KMS-11 (cell line): Measurements from ENCODE around the gene SMIM44.

Experiments used
- H2AFZ ChIP-seq: fragments of 200-600 bp; sonication (generic); 2 replicates; pipeline ENCODE4 v1.6.1; 2016; ENCODE audit warnings: antibody characterized with exemption, mixed run types, low read depth
- H3K27ac ChIP-seq: fragments of 200-600 bp; sonication (generic); 2 replicates; pipeline ENCODE4 v1.6.1; 2016; ENCODE audit warnings: mild to moderate bottlenecking, mixed run types
- H3K27me3 ChIP-seq: fragments of 200-600 bp; sonication (generic); 2 replicates; pipeline ENCODE4 v1.6.1; 2017; ENCODE audit warnings: mild to moderate bottlenecking, low read depth, mixed run types, moderate library complexity; ENCODE audit not compliant: insufficient read depth
- H3K36me3 ChIP-seq: fragments of 200-600 bp; sonication (generic); 2 replicates; pipeline ENCODE4 v1.6.1; 2017; ENCODE audit warnings: mild to moderate bottlenecking, mixed run types; ENCODE audit not compliant: insufficient read depth
- H3K4me1 ChIP-seq: fragments of 200-600 bp; sonication (generic); 2 replicates; pipeline ENCODE4 v1.6.1; 2016; ENCODE audit warnings: mild to moderate bottlenecking, low read depth, mixed run types; ENCODE audit not compliant: poor library complexity, severe bottlenecking
- H3K4me2 ChIP-seq: fragments of 200-600 bp; sonication (generic); 2 replicates; pipeline ENCODE4 v1.7.0; 2016; ENCODE audit warnings: mild to moderate bottlenecking, mixed run types
- H3K4me3 ChIP-seq: fragments of 200-600 bp; sonication (generic); IDR thresholded peaks from 2 replicates; pipeline ENCODE4 v1.6.1; 2017; ENCODE audit warnings: low read depth, low read length, mixed read lengths; ENCODE audit not compliant: insufficient read depth
- H3K79me2 ChIP-seq: fragments of 200-600 bp; sonication (generic); 2 replicates; pipeline ENCODE4 v1.6.1; 2016; ENCODE audit warnings: low read depth, mixed run types; ENCODE audit not compliant: insufficient read depth
- H3K9ac ChIP-seq: fragments of 200-600 bp; sonication (generic); 2 replicates; pipeline ENCODE4 v1.6.1; 2016; ENCODE audit warnings: mild to moderate bottlenecking, mixed run types
- H4K20me1 ChIP-seq: fragments of 200-600 bp; sonication (generic); 2 replicates; pipeline ENCODE4 v1.6.1; 2016; ENCODE audit warnings: mild to moderate bottlenecking, mixed run types; ENCODE audit not compliant: insufficient read depth
- TF ChIP-seq, protein P1 (sequence below): fragments of 200-600 bp; sonication (generic); conservative IDR thresholded peaks from 2 replicates; pipeline ENCODE4 v1.6.1; 2017; ENCODE audit warnings: low read depth, mild to moderate bottlenecking, antibody characterized with exemption, low read length, moderate library complexity, mixed read lengths

The SMIM44 gene

DNA sequence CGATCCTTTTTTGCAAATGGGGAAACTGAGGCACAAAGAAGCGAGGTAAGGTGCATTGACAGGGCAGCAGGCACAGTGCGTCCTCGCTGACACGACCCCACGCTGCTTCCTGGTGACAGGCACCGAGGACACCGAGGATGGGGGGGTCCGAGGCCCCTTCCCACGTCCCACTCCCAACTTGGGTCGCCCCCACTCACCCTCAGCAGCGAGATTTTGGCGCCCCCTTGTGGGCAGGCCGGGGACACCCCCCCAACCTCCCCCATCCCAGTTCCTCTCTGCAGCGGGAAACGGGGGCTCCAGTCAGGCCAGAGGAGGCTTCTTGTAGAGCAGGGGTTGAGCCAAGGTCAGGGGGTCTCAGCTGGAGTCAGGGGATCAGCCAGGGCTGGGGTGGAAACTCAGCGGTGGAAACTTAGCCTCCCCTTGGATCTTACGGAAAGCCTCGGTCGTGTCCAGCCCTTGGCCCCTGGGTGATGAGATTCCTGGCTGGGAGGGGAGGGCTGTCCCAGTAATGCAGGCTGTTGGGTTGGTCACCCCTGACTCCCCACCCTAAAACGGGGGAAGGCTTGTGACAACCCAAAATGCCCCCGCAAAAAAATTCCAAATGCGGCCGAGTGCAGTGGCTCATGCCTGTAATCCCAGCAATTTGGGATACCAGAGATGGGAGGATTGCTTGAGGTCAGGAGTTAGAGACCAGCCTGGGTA, 11.1 kb downstream of the SMIM44 start:
- Histone ChIP-seq H3K27ac (no peak overlapping the region), H3K4me3 (no peak overlapping the region), H3K79me2 (no peaks in the 10 kb centered on the region), H3K4me2 (no peak overlapping the region), H3K4me1 (no peaks in the 10 kb centered on the region), H3K9ac (no peak overlapping the region), H3K36me3 (no peaks in the 10 kb centered on the region), H3K27me3 (peaks cover 24% of the 10 kb centered on the region), H4K20me1 (no peaks in the 10 kb centered on the region), H2AFZ (no peak overlapping the region)
- TF ChIP-seq, protein P1, sequence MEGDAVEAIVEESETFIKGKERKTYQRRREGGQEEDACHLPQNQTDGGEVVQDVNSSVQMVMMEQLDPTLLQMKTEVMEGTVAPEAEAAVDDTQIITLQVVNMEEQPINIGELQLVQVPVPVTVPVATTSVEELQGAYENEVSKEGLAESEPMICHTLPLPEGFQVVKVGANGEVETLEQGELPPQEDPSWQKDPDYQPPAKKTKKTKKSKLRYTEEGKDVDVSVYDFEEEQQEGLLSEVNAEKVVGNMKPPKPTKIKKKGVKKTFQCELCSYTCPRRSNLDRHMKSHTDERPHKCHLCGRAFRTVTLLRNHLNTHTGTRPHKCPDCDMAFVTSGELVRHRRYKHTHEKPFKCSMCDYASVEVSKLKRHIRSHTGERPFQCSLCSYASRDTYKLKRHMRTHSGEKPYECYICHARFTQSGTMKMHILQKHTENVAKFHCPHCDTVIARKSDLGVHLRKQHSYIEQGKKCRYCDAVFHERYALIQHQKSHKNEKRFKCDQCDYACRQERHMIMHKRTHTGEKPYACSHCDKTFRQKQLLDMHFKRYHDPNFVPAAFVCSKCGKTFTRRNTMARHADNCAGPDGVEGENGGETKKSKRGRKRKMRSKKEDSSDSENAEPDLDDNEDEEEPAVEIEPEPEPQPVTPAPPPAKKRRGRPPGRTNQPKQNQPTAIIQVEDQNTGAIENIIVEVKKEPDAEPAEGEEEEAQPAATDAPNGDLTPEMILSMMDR, result peak; percentile 86

DNA sequence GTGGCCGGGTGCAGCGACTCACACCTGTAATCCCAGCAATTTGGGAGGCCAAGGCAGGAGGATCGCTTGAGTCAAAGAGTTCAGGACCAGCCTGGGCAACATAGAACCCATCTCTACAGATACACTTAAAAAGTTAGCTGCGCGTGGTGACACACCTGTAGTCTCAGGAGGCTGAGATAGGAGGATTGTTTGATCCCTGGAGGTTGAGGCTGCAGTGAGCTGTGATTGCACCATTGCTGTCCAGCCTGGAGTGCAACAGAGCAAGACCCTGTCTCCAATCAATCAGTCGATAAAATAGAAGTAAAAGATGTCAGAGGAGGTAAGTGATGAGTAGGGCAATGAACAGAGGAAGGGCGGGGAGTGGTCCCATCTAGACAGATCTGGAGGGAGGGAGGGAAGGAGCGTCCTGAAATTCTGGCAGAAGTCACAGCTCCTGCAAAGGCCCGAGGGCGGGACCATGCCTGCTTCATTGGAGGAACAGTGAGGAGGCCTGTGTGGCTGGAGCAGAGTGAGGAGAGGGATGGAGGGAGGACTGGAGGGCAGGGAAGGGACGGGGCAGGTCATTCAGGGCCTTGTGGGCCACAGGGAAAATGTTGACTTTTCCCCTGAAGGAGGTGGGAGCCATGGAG, 12.6 kb downstream of the SMIM44 start:
- Histone ChIP-seq H3K9ac (no peak overlapping the region), H4K20me1 (no peaks in the 10 kb centered on the region), H3K4me1 (no peaks in the 10 kb centered on the region), H3K27me3 (peaks cover 17% of the 10 kb centered on the region), H3K27ac (no peak overlapping the region), H3K36me3 (no peaks in the 10 kb centered on the region), H3K4me3 (no peak overlapping the region), H3K79me2 (no peaks in the 10 kb centered on the region), H2AFZ (no peak overlapping the region), H3K4me2 (no peak overlapping the region)
- TF ChIP-seq, protein P1, result no peak

GRCh38 chr19:3469638-3470499, 13.4 kb downstream of the SMIM44 start:
- no peaks in the 10 kb centered on the region for H3K79me2 ChIP-seq
- TF ChIP-seq, protein P1, result no peak
- H3K4me2 ChIP-seq, result no peak overlapping the region
- H3K36me3 ChIP-seq, result no peaks in the 10 kb centered on the region
- H4K20me1 ChIP-seq, result no peaks in the 10 kb centered on the region
- H3K4me1 ChIP-seq, result no peaks in the 10 kb centered on the region
- H3K27me3 ChIP-seq, result peaks cover 13% of the 10 kb centered on the region
- H3K27ac ChIP-seq, result no peak overlapping the region
- no peak overlapping the region for H3K9ac ChIP-seq
- no peak overlapping the region for H2AFZ ChIP-seq
- H3K4me3 ChIP-seq, result no peak overlapping the region

DNA sequence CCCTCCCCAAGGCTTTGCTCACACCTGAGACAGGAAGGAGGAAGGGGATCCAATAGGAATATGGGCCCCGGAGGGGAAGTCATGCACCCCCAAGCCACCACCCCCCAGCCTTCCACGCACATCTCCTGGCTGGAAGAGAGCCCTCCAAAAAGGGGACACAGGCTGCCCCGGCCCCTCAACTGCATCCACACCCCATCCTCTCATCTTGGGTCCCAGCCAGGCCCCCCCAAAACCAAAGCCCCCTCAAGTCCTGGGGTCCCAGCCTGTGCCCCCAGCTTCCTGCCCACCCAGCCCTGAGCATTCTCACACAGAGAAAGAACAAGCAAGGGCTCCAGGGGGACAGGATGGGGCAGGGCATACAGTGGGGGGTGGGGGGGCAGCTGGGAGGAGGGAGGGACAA, 15.0 kb downstream of the SMIM44 start:
- Histone ChIP-seq H3K4me2 (no peak overlapping the region), H3K36me3 (no peaks in the 10 kb centered on the region), H3K4me1 (no peaks in the 10 kb centered on the region), H3K79me2 (no peaks in the 10 kb centered on the region), H4K20me1 (no peaks in the 10 kb centered on the region), H3K27me3 (no peaks in the 10 kb centered on the region; the same call in 1 of the 2 replicates), H3K9ac (no peak overlapping the region), H2AFZ (no peak overlapping the region), H3K27ac (no peak overlapping the region), H3K4me3 (no peak overlapping the region)
- TF ChIP-seq, protein P1, result no peak
